A549 (cell line): Measurements from ENCODE around the gene ZNF652. TPM values are rescaled to one million over a fixed set of nuclear protein-coding genes. Genes with fewer than 3 reads are reported as not detected.

Experiments used
- ATAC-seq, 2 experiments: fragments of 200-7000 bp in 1 of 2; fragments of >200 bp in 1 of 2; cut with Nextera tagmentation in 1 of 2; cut with Tn5 transposase in 1 of 2; 3 replicates each; pipeline versions ENCODE4 v1.8.0 to v1.9.1; 2018 to 2020; ENCODE audit warnings: mild to moderate bottlenecking in 1 of 2, moderate library complexity in 1 of 2
- CTCF ChIA-PET: fragments of 300-600 bp; sonication (Branson Sonifier 250); formaldehyde crosslinking; extraction: SDS; loops from one replicate; lab custom pipeline; 2021; ENCODE audit warnings: antibody characterized with exemption, inconsistent platforms; lab: Yijun Ruan, JAX
- POLR2A ChIA-PET: fragments of 350-600 bp; formaldehyde crosslinking; extraction: SDS; loops from one replicate; lab custom pipeline; 2021; ENCODE audit warnings: antibody characterized with exemption, inconsistent platforms; lab: Yijun Ruan, JAX
- DNase-seq, 2 experiments: peaks; one replicate each; pipeline versions ENCODE4 v3.0.0 to v3.0.0-alpha.2; 2011 to 2016; ENCODE audit warnings: low read depth in 1 of 2, low spot score in 1 of 2
- FAIRE-seq: peaks from 2 replicates; lab custom pipeline; 2011; peaks lifted over from hg19 to GRCh38; lab: Jason Lieb, UNC
- H3K27ac ChIP-seq, 2 experiments: fragments of >200 bp; sonication (Bioruptor Twin); formaldehyde crosslinking; 3 replicates each; pipeline ENCODE4 v1.5.1; 2016 to 2017
- H3K4me1 ChIP-seq: fragments of >200 bp; sonication (Bioruptor Twin); formaldehyde crosslinking; 3 replicates; pipeline ENCODE4 v1.6.1; 2016
- H3K4me2 ChIP-seq: fragments of >200 bp; sonication (Bioruptor Twin); formaldehyde crosslinking; 3 replicates; pipeline ENCODE4 v1.6.1; 2016
- H3K4me3 ChIP-seq: fragments of >200 bp; sonication (Bioruptor Twin); formaldehyde crosslinking; 3 replicates; pipeline ENCODE4 v1.5.1; 2016
- H3K9me3 ChIP-seq: fragments of >200 bp; sonication (Bioruptor Twin); formaldehyde crosslinking; 3 replicates; pipeline ENCODE4 v1.6.1; 2016
- CBX8 ChIP-seq: fragments of 200-600 bp; sonication (generic); IDR thresholded peaks from 2 replicates; pipeline ENCODE4 v1.6.1; 2016
- CHD2 ChIP-seq: fragments of 150-350 bp; IDR thresholded peaks from 2 replicates; pipeline ENCODE4 v1.6.1; 2014; ENCODE audit warnings: low read length; ENCODE audit not compliant: partially characterized antibody
- CHD4 ChIP-seq: fragments of 200-600 bp; sonication (generic); IDR thresholded peaks from 2 replicates; pipeline ENCODE4 v1.6.1; 2016; ENCODE audit warnings: antibody characterized with exemption, mild to moderate bottlenecking, borderline replicate concordance
- EHF ChIP-seq: fragments of 250-450 bp; sonication (Bioruptor Pico); IDR thresholded peaks from 2 replicates; pipeline ENCODE4 v1.5.0; 2020; ENCODE audit warnings: mild to moderate bottlenecking
- EP300 ChIP-seq, 2 experiments: fragments of >200 bp; sonication (Bioruptor Twin); formaldehyde crosslinking; IDR thresholded peaks; 2 replicates in 1 of 2; 3 replicates in 1 of 2; pipeline ENCODE4 v1.6.1; 2016 to 2017
- FOSL2 ChIP-seq, 2 experiments: fragments of 450-650 bp in 1 of 2; fragments of >200 bp in 1 of 2; sonication (Bioruptor Twin) in 1 of 2; formaldehyde crosslinking; IDR thresholded peaks; 2 replicates each; pipeline versions ENCODE4 v1.5.0 to v1.6.1; 2016 to 2020; ENCODE audit warnings: mild to moderate bottlenecking in 1 of 2, moderate library complexity in 1 of 2
- HEYL ChIP-seq: fragments of 250-450 bp; sonication (Bioruptor Pico); IDR thresholded peaks from 2 replicates; pipeline ENCODE4 v1.8.0; 2021; ENCODE audit warnings: mild to moderate bottlenecking, moderate library complexity
- HOXA7 ChIP-seq: fragments of 250-450 bp; sonication (Bioruptor Pico); IDR thresholded peaks from 2 replicates; pipeline ENCODE4 v1.5.0; 2020; ENCODE audit warnings: mild to moderate bottlenecking, moderate library complexity
- JUNB ChIP-seq: fragments of >200 bp; sonication (Bioruptor Twin); formaldehyde crosslinking; IDR thresholded peaks from 2 replicates; pipeline ENCODE4 v1.6.1; 2016
- KDM5A ChIP-seq: fragments of 200-600 bp; sonication (generic); IDR thresholded peaks from 2 replicates; pipeline ENCODE4 v1.6.1; 2016; ENCODE audit warnings: antibody characterized with exemption, mild to moderate bottlenecking
- MAFK ChIP-seq: fragments of 450-650 bp; IDR thresholded peaks from 2 replicates; pipeline ENCODE4 v1.6.1; 2014; ENCODE audit not compliant: partially characterized antibody
- MYC ChIP-seq: IDR thresholded peaks from 2 replicates; pipeline ENCODE4 v1.6.1; 2012; ENCODE audit warnings: mild to moderate bottlenecking, inconsistent platforms, low read length, improper control_type of control experiment, borderline replicate concordance
- POLR2AphosphoS2 ChIP-seq: conservative IDR thresholded peaks from 2 replicates; pipeline ENCODE4 v1.6.1; 2012; ENCODE audit warnings: low read length, improper control_type of control experiment, inconsistent platforms
- TFCP2L1 ChIP-seq: fragments of 250-450 bp; sonication (Bioruptor Pico); IDR thresholded peaks from 2 replicates; pipeline ENCODE4 v1.5.0; 2021; ENCODE audit warnings: mild to moderate bottlenecking
- ZFP36 ChIP-seq: fragments of 450-650 bp; IDR thresholded peaks from 2 replicates; pipeline ENCODE4 v1.6.1; 2014; ENCODE audit warnings: borderline replicate concordance; ENCODE audit not compliant: partially characterized antibody
- ZSCAN20 ChIP-seq: fragments of 250-450 bp; sonication (Bioruptor Pico); IDR thresholded peaks from 2 replicates; pipeline ENCODE4 v1.8.0; 2022; ENCODE audit warnings: mild to moderate bottlenecking, moderate library complexity
- WGBS: methylation state at CpG from one replicate; pipeline ENCODE4 v1.1.6; 2017; ENCODE audit errors: missing lambda C conversion rate; 5-methylcytosine and 5-hydroxymethylcytosine counted together
- polyA plus RNA-seq, 4 experiments: library from polyadenylated mRNA; depleted of rRNA in 3 of 4; stranded (reverse); fragments of >200 nt; fragmentation: RNase III in 1 of 4; extraction: RNeasy Plus Mini Kit Qiagen cat#74134 plus additional on column Dnase treatment in 1 of 4; gene quantifications; 2 replicates in 3 of 4; 3 replicates in 1 of 4; pipeline ENCODE4 v1.2.3, GENCODE V29; 2011 to 2017
- TF ChIP-seq, protein P1 (sequence below): fragments of 150-350 bp; IDR thresholded peaks from 2 replicates; pipeline ENCODE4 v1.6.1; 2014; ENCODE audit warnings: low read depth, mild to moderate bottlenecking, low read length
- TF ChIP-seq, protein P2 (sequence below): IDR thresholded peaks from 2 replicates; pipeline ENCODE4 v1.6.1; 2012
- TF ChIP-seq, protein P3 (sequence below): fragments of 250-450 bp; sonication (Bioruptor Pico); IDR thresholded peaks from 2 replicates; pipeline ENCODE4 v1.5.0; 2021; ENCODE audit warnings: mild to moderate bottlenecking, moderate library complexity, borderline replicate concordance
- TF ChIP-seq, protein P4 (sequence below): fragments of >200 bp; sonication (Bioruptor Twin); formaldehyde crosslinking; IDR thresholded peaks from 3 replicates; pipeline ENCODE4 v1.5.1; 2016

ZNF652 gene
- polyA plus RNA-seq, 2 of the 4 experiments (the other 2 are of a cell fraction) = 5.7 to 14.8 TPM

DNA sequence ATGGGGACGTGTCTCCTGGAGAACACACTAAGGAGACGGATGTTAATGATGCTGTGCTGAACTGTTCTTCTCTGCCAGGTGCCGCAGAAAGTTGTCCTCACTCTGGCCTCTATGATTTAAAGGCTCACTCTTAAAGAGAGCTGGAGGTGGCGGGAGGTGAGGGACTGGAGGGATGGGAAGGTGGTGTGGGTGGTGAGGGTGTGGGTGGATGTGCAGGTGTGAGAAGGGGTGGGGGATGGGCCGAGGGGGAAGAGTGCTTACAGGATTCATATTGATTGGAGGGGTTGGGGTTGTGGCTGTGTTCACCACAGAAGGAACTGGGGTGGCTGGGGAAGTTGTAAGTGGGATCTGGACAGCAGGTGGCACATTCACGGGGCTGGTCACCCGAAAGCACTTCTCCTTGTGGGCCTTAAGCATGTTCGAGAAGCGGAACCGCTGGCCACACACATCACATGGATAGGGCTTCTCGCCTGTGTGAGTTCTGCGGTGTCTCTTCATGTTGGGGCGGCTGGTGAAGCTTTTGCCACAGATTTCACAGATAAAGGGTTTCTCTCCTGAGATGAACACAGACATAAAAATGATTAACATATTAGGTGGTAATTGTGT, 63.6 kb downstream of the ZNF652 start (continued):
- no peak for TF ChIP-seq KDM5A
- TF ChIP-seq ZFP36 = no peak

DNA sequence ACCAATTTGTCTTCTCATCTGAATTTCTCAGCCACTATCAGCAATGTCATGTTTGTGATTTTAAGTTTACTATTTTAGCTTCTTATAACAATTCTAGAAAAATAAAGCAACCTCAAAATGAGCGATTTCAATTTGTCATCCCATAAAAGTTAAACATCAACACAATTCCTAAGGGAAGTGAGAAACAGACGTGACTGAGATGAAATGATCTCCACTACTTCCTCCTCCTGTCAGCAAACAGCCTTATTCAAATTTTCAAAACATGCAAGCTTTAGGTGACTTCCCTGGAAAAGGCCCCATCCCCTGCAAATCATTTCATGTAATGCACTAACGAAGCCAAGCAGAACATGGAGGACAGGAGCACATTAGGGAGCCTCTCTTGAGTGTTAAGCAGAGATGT, 64.9 kb downstream of the ZNF652 start:
- Histone ChIP-seq H3K4me1 (peaks cover 7% of the 10 kb centered on the region; the same call in 1 of the 3 replicates), H3K9me3 (no peaks in the 10 kb centered on the region), H3K4me3 (no peak overlapping the region), H3K27ac (no peak overlapping the region), H3K4me2 (no peak overlapping the region)
- POLR2A ChIA-PET = interaction anchor here (0.5 to 0.6 kb wide), 2 partner anchors 10 to 299 kb away, joined by 3 read pairs; no protein-coding TSS in a partner anchor
- DNase-seq (no peak), ATAC-seq (no peak), FAIRE-seq (peak; percentile 72)
- WGBS = 42% methylated on average over 3 of the region's 3 CpGs
- CTCF ChIA-PET = interaction anchor here (0.6 to 3.4 kb wide), 15 partner anchors 11 to 259 kb away, joined by 3 to 10 read pairs (median 4); no protein-coding TSS in a partner anchor
- TF ChIP-seq, protein P1, sequence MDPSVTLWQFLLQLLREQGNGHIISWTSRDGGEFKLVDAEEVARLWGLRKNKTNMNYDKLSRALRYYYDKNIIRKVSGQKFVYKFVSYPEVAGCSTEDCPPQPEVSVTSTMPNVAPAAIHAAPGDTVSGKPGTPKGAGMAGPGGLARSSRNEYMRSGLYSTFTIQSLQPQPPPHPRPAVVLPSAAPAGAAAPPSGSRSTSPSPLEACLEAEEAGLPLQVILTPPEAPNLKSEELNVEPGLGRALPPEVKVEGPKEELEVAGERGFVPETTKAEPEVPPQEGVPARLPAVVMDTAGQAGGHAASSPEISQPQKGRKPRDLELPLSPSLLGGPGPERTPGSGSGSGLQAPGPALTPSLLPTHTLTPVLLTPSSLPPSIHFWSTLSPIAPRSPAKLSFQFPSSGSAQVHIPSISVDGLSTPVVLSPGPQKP = no peak
- TF ChIP-seq HOXA7 (CRISPR knock-in tag) = no peak
- no peak for TF ChIP-seq EHF
- TF ChIP-seq CHD4 = no peak
- no peak for TF ChIP-seq POLR2AphosphoS2
- no peak for TF ChIP-seq CHD2
- TF ChIP-seq, protein P2, sequence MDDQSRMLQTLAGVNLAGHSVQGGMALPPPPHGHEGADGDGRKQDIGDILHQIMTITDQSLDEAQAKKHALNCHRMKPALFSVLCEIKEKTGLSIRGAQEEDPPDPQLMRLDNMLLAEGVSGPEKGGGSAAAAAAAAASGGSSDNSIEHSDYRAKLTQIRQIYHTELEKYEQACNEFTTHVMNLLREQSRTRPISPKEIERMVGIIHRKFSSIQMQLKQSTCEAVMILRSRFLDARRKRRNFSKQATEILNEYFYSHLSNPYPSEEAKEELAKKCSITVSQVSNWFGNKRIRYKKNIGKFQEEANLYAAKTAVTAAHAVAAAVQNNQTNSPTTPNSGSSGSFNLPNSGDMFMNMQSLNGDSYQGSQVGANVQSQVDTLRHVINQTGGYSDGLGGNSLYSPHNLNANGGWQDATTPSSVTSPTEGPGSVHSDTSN = no peak
- no peak for TF ChIP-seq MYC
- TF ChIP-seq CBX8 = no peak
- no peak for TF ChIP-seq MAFK
- TF ChIP-seq, protein P3, sequence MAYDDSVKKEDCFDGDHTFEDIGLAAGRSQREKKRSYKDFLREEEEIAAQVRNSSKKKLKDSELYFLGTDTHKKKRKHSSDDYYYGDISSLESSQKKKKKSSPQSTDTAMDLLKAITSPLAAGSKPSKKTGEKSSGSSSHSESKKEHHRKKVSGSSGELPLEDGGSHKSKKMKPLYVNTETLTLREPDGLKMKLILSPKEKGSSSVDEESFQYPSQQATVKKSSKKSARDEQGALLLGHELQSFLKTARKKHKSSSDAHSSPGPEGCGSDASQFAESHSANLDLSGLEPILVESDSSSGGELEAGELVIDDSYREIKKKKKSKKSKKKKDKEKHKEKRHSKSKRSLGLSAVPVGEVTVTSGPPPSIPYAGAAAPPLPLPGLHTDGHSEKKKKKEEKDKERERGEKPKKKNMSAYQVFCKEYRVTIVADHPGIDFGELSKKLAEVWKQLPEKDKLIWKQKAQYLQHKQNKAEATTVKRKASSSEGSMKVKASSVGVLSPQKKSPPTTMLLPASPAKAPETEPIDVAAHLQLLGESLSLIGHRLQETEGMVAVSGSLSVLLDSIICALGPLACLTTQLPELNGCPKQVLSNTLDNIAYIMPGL = no peak
- TF ChIP-seq FOSL2 (IDR thresholded peaks at IDR 0.05) = no peak
- no peak for TF ChIP-seq FOSL2 (CRISPR knock-in tag; IDR thresholded peaks at IDR 0.05)
- no peak for TF ChIP-seq HEYL (CRISPR knock-in tag)
- no peak for TF ChIP-seq EP300 (IDR thresholded peaks at IDR 0.05)
- TF ChIP-seq, protein P4, sequence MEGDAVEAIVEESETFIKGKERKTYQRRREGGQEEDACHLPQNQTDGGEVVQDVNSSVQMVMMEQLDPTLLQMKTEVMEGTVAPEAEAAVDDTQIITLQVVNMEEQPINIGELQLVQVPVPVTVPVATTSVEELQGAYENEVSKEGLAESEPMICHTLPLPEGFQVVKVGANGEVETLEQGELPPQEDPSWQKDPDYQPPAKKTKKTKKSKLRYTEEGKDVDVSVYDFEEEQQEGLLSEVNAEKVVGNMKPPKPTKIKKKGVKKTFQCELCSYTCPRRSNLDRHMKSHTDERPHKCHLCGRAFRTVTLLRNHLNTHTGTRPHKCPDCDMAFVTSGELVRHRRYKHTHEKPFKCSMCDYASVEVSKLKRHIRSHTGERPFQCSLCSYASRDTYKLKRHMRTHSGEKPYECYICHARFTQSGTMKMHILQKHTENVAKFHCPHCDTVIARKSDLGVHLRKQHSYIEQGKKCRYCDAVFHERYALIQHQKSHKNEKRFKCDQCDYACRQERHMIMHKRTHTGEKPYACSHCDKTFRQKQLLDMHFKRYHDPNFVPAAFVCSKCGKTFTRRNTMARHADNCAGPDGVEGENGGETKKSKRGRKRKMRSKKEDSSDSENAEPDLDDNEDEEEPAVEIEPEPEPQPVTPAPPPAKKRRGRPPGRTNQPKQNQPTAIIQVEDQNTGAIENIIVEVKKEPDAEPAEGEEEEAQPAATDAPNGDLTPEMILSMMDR = no peak
- TF ChIP-seq JUNB = no peak
- TF ChIP-seq ZSCAN20 (CRISPR knock-in tag) = no peak
- TF ChIP-seq TFCP2L1 (CRISPR knock-in tag) = no peak
